Measurements from ENCODE around the gene DKK2.

DKK2 gene

GRCh38 chr4:106907216-106907615, 128.9 kb downstream of the DKK2 start:
- no peak for DNase-seq

- DNase-seq = no peak
These were observed 129.4 kb downstream of the DKK2 start for GRCh38 chr4:106906728-106907127.

DNA sequence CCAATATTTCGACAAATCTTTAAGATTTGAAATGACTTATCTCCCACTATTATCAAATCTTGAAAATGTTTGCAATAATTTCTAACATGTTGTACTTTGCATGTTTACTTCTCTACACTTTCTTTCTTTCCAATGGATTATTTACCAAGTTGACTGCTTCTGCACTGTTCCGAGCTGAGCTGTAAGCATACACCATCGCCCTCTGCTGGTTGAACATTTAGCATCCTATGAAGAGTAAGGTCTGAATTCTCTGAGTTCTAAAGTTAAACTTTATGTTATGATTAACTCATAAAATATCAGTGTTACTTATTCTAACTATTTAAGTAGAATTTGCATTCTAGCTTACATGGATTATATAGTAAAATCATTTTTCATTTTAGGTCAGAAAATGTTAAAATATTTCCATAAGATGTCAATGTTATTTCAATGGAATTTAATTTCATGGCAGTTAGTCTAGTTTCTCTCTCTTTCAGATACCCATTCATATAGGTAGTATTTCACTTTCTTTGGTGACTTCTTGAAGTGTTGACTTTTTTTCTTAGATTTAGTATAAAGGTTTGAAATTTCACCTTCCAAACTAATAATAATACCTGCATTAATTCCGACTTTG, 137.4 kb downstream of the DKK2 start:
- DNase-seq = no peak

DNA sequence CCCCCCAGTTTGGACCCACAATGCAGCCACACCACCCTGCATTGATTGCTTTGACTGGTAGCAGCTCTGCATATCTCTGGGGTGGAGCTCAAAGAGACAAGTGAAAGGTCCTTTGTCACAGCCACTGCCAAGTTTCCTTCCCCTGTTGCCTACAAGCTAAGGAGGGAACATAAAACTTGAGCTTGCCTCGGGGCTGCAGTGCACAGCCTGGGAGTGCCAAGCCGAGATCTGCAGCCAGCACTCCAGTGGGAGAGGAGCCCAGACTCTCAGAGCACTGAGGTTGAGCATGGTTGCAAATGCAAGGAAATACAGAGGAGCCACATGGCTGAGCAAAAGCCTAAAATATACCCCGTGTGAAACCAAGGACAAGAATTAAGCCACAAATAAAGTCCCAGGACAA, 142.2 kb downstream of the DKK2 start:
- no peak for DNase-seq

DNA sequence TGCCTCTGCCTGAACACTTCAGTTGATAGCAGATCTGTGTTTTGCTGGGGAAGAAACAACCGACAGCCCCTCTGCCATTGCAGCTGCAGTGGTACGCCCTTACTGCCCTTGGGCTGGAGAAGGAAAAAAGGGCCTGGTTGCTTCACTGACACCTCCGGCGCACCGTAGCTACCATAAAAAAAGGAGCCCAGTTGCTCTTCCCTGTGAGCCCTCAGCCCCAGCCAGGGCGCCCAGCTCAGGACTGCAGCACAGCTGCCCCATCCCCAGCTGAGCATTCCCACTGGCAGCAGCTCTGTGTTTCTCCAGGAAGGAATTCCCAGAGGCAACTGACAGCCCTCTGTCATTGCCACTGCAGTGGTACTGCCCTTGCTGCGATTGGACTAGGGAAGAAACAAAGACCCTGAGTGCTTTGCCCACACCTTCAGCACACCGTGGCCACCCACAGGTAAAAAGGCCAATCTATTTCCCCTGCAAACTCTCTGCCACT, 142.7 kb downstream of the DKK2 start:
- no peak for DNase-seq

- no peak for DNase-seq
These were observed 143.3 kb downstream of the DKK2 start for GRCh38 chr4:106892786-106893185.

DNA sequence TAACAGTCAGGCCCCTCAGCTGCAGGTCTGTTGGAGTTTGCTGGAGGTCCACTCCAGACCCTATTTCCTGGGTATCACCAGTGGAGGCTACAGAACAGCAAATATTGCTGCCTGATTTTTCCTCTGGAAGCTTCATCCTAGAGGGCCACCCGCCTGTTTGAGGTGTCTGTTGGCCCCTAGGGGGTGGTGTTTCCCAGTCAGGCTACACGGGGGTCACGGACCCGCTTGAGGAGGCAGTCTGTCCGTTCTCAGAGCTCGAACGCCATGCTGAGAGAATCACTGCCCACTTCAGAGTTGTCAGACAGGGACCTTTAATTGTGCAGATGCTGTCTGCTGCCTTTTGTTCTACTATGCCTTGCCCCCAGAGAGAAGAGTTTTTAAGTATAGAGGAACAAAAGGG, 160.8 kb downstream of the DKK2 start:
- no peak for DNase-seq
